Bronchial epithelial cell (primary cell): ENCODE data around the gene DNAH8. TPM values are rescaled to one million over a fixed set of nuclear protein-coding genes. Genes with fewer than 3 reads are reported as not detected.

Source experiments
- DNase-seq: peaks from one replicate; pipeline ENCODE4 v3.0.0-alpha.2; 2010; ENCODE audit warnings: low read depth
- FAIRE-seq: peaks from 2 replicates; lab custom pipeline; 2011; peaks lifted over from hg19 to GRCh38; lab: Jason Lieb, UNC
- H3K27me3 ChIP-seq: 2 replicates; pipeline ENCODE4 v1.5.1; 2011; ENCODE audit warnings: low read length; ENCODE audit not compliant: control insufficient read depth, insufficient read depth
- H3K36me3 ChIP-seq: 2 replicates; pipeline ENCODE4 v1.5.1; 2011; ENCODE audit warnings: low read length; ENCODE audit not compliant: control insufficient read depth, insufficient read depth
- H3K4me3 ChIP-seq: 2 replicates; pipeline ENCODE4 v1.5.1; 2011; ENCODE audit warnings: mild to moderate bottlenecking, low read depth, low read length, control low read depth
- CTCF ChIP-seq: IDR thresholded peaks from 2 replicates; pipeline ENCODE4 v1.5.1; 2011; ENCODE audit warnings: mild to moderate bottlenecking, moderate library complexity, low read length, control low read depth, inconsistent platforms; ENCODE audit not compliant: insufficient read depth, severe bottlenecking
- total RNA-seq: library from RNA; depleted of rRNA; stranded (reverse); fragments of >200 nt; gene quantifications from 2 replicates; pipeline ENCODE4 v1.2.1, GENCODE V29; 2014

DNAH8 gene
- total RNA-seq, 1 donor from 2014 or later: not detected

- FAIRE-seq (no peak), DNase-seq (no peak)
- Histone ChIP-seq H3K27me3 (peaks cover 2% of the 10 kb centered on the region), H3K4me3 (no peak overlapping the region), H3K36me3 (no peaks in the 10 kb centered on the region)
- no peak for TF ChIP-seq CTCF
These were observed 227.9 kb downstream of the DNAH8 start for GRCh38 chr6:38942965-38943364.

GRCh38 chr6:38943964-38944363, 228.9 kb downstream of the DNAH8 start:
- no peak for TF ChIP-seq CTCF
- no peak for DNase-seq
- FAIRE-seq: no peak
- Histone ChIP-seq H3K27me3 (peaks cover 2% of the 10 kb centered on the region), H3K4me3 (no peak overlapping the region), H3K36me3 (no peaks in the 10 kb centered on the region)

- no peaks in the 10 kb centered on the region for H3K36me3 ChIP-seq
- peaks cover 2% of the 10 kb centered on the region for H3K27me3 ChIP-seq
- H3K4me3 ChIP-seq: no peak overlapping the region
- DNase-seq (peak; percentile 3), FAIRE-seq (no peak)
- no peak for TF ChIP-seq CTCF
These were observed 229.7 kb downstream of the DNAH8 start for GRCh38 chr6:38944655-38945279.

GRCh38 chr6:38955861-38956260, 240.8 kb downstream of the DNAH8 start:
- Histone ChIP-seq H3K27me3 (no peaks in the 10 kb centered on the region), H3K4me3 (no peak overlapping the region), H3K36me3 (no peaks in the 10 kb centered on the region)
- FAIRE-seq (peak; percentile 13), DNase-seq (no peak)
- no peak for TF ChIP-seq CTCF

GRCh38 chr6:38957426-38957825, 242.3 kb downstream of the DNAH8 start:
- H3K4me3 ChIP-seq: no peak overlapping the region
- peak; percentile 98 for DNase-seq
- no peak for FAIRE-seq
- no peak for TF ChIP-seq CTCF
- H3K36me3 ChIP-seq: no peaks in the 10 kb centered on the region
- H3K27me3 ChIP-seq: no peaks in the 10 kb centered on the region

- FAIRE-seq: no peak
- TF ChIP-seq CTCF: no peak
- no peak for DNase-seq
- Histone ChIP-seq H3K4me3 (no peak overlapping the region), H3K27me3 (no peaks in the 10 kb centered on the region), H3K36me3 (no peaks in the 10 kb centered on the region)
These were observed 244.0 kb downstream of the DNAH8 start for GRCh38 chr6:38959138-38959537.
